Testis (tissue), 5 donors: Measurements from ENCODE around the gene DGUOK. TPM values are rescaled to one million over a fixed set of nuclear protein-coding genes. Genes with fewer than 3 reads are reported as not detected.
A peak's percentile ranks its signal among the peaks of the same experiment; 100 is the strongest.
"Not testable (repeated sequence)": the region's sequence is repeated elsewhere in the genome, so short reads cannot be mapped to it uniquely, and the experiment has no call there.

Experiments used
- DNase-seq: peaks from one replicate; pipeline ENCODE4 v3.0.0-alpha.2; 2019
- H3K27ac ChIP-seq, 2 donors: fragments of 200-600 bp; sonication (generic); one replicate each; pipeline ENCODE4 v1.5.1; 2019
- H3K27me3 ChIP-seq: fragments of 200-600 bp; sonication (generic); one replicate; pipeline ENCODE4 v1.5.1; 2019
- H3K36me3 ChIP-seq: fragments of 200-600 bp; sonication (generic); one replicate; pipeline ENCODE4 v1.5.1; 2017; ENCODE audit warnings: low read depth; ENCODE audit errors: missing control alignments
- H3K4me1 ChIP-seq: fragments of 200-600 bp; sonication (generic); one replicate; pipeline ENCODE4 v1.5.1; 2019
- H3K4me3 ChIP-seq, 2 donors: fragments of 200-600 bp; sonication (generic); one replicate each; pipeline ENCODE4 v1.5.1; 2017 to 2019
- H3K9me3 ChIP-seq: fragments of 200-600 bp; sonication (generic); one replicate; pipeline ENCODE4 v1.5.1; 2017
- CTCF ChIP-seq, 3 experiments: fragments of 450-650 bp in 2 of 3; fragments of 200-600 bp in 1 of 3; sonication (generic) in 1 of 3; IDR thresholded peaks; one replicate each; pipeline ENCODE4 v1.5.1; 2016 to 2019; ENCODE audit warnings: antibody characterized with exemption in 3 of 3, mild to moderate bottlenecking in 2 of 3, moderate library complexity in 1 of 3
- POLR2A ChIP-seq: fragments of 450-650 bp; IDR thresholded peaks from one replicate; pipeline ENCODE4 v1.6.1; 2017; ENCODE audit warnings: antibody characterized with exemption, mild to moderate bottlenecking, moderate library complexity
- WGBS, 2 donors: methylation state at CpG; one replicate each; pipeline ENCODE4 v1.1.5; 2018; 5-methylcytosine and 5-hydroxymethylcytosine counted together
- intact Hi-C: fragments of 100-400 bp; cut with DNase I; formaldehyde crosslinking; loops from one replicate; pipeline ENCODE4 v1.15.1; 2023; ENCODE audit warnings: low total_unique reads
- long read RNA-seq, 2 donors: transcript quantifications; one replicate each; lab custom pipeline, GENCODE V29; 2026
- polyA plus RNA-seq: library from polyadenylated mRNA; stranded (reverse); fragments of 350-450 nt; fragmentation: Illumina TruSeq; extraction: RNeasy Lipid Tissue Mini Kit (QIAGEN cat#74804); gene quantifications from one replicate; pipeline ENCODE4 v1.2.3, GENCODE V29; 2014; ENCODE audit warnings: low read depth, low replicate concordance; ENCODE audit not compliant: insufficient read depth
- total RNA-seq, 2 donors: library from RNA; depleted of rRNA; stranded (reverse); fragments of >200 nt; gene quantifications; one replicate each; pipeline ENCODE4 v1.2.3, GENCODE V29; 2016

Gene DGUOK
- total RNA-seq (10 to 100 TPM; 91.0 to 93.9 TPM), polyA plus RNA-seq (87.7 TPM)
- long read RNA-seq, donor 1, transcript DGUOK-201 (7 exons, 1,144 nt), result minor isoform, 18 of 59 reads
- long read RNA-seq, donor 1, transcript DGUOK-203 (4 exons, 703 nt), result major isoform, 19 of 59 reads
- long read RNA-seq, donor 1, transcript DGUOK-208 (6 exons, 1,029 nt), result minor isoform, 10 of 59 reads
- long read RNA-seq, donor 1, partial matches to known transcripts, result 8 of 59 reads
- long read RNA-seq, donor 1, other reads (novel, unspliced or antisense), result 0 of 59 reads
- long read RNA-seq, donor 2, transcript DGUOK-202 (5 exons, 880 nt), result minor isoform, 7 of 70 reads
- long read RNA-seq, donor 2, transcript DGUOK-201 (7 exons, 1,144 nt), result minor isoform, 7 of 70 reads
- long read RNA-seq, donor 2, transcript DGUOK-203 (4 exons, 703 nt), result major isoform, 14 of 70 reads
- long read RNA-seq, donor 2, transcript DGUOK-208 (6 exons, 1,029 nt), result minor isoform, 12 of 70 reads
- long read RNA-seq, donor 2, partial matches to known transcripts, result 18 of 70 reads
- long read RNA-seq, donor 2, other reads (novel, unspliced or antisense), result 9 of 70 reads

GRCh38 chr2:73926493-73927327 is at the start of gene DGUOK:
DGUOK (plus strand) TSS chr2:73926880; CDS start chr2:73926911, 31 bp downstream.
- TF ChIP-seq CTCF (IDR thresholded peaks at IDR 0.05) (no peak), POLR2A (peak; percentile 77)
- peak; percentile 100 for DNase-seq
- WGBS, 2 donors, result 0 to 1% methylated on average over 26 to 34 of the region's 50 CpGs
- Histone ChIP-seq H3K4me3 (peak within 1 kb of the TSS; percentile 84 to 90), H3K4me1 (peaks cover 22% of the 10 kb centered on the region), H3K36me3 (no peaks in the 10 kb centered on the region), H3K9me3 (no peaks in the 10 kb centered on the region), H3K27me3 (no peaks in the 10 kb centered on the region), H3K27ac (peak within 1 kb of the TSS; percentile 90 to 95)
- intact Hi-C loops, result no loop called here

GRCh38 chr2:73877071-73877802 is 49.4 kb upstream of the DGUOK start:
- Histone ChIP-seq H3K36me3 (no peaks in the 10 kb centered on the region), H3K9me3 (no peaks in the 10 kb centered on the region), H3K4me3 (no peak overlapping the region), H3K4me1 (no peaks in the 10 kb centered on the region), H3K27ac (no peak overlapping the region), H3K27me3 (no peaks in the 10 kb centered on the region)
- no peak for DNase-seq
- intact Hi-C loops, result no loop called here
- TF ChIP-seq POLR2A, result no peak
- no peak for TF ChIP-seq CTCF (IDR thresholded peaks at IDR 0.05)
- WGBS, 2 donors, result 73 to 76% methylated on average over 9 of the region's 9 CpGs

- H3K4me3 ChIP-seq, intact Hi-C loops, H3K9me3 ChIP-seq, H3K27me3 ChIP-seq, DNase-seq, H3K36me3 ChIP-seq, H3K4me1 ChIP-seq, H3K27ac ChIP-seq: not testable (repeated sequence)
- 94 to 98% methylated on average over 5 of the region's 5 CpGs for WGBS, 2 donors
Measured at GRCh38 chr2:73877984-73878383, 48.7 kb upstream of the DGUOK start.

GRCh38 chr2:73885406-73885805 is 41.3 kb upstream of the DGUOK start:
- Histone ChIP-seq H3K36me3 (no peaks in the 10 kb centered on the region), H3K4me1 (no peaks in the 10 kb centered on the region), H3K27me3 (no peaks in the 10 kb centered on the region), H3K4me3 (no peak overlapping the region), H3K27ac (no peak overlapping the region), H3K9me3 (no peaks in the 10 kb centered on the region)
- 68 to 69% methylated on average over 2 of the region's 2 CpGs for WGBS, 2 donors
- no peak for TF ChIP-seq CTCF (IDR thresholded peaks at IDR 0.05)
- intact Hi-C loops, result no loop called here
- no peak for DNase-seq
